LNCAP (cell line): Measurements from ENCODE around the gene MUC4.

Source experiments
- CTCF ChIP-seq: fragments of 450-650 bp; IDR thresholded peaks from 2 replicates; pipeline ENCODE4 v1.5.1; 2017; ENCODE audit warnings: mild to moderate bottlenecking

Gene MUC4

GRCh38 chr3:195715583-195716266 is 96.0 kb downstream of the MUC4 start:
- no peak for TF ChIP-seq CTCF

GRCh38 chr3:195715134-195715533 is 96.6 kb downstream of the MUC4 start:
- no peak for TF ChIP-seq CTCF

GRCh38 chr3:195714380-195715011 is 97.2 kb downstream of the MUC4 start:
- TF ChIP-seq CTCF, result no peak

GRCh38 chr3:195711813-195712534 is 99.8 kb downstream of the MUC4 start:
- no peak for TF ChIP-seq CTCF

- TF ChIP-seq CTCF, result no peak
Measured at GRCh38 chr3:195709676-195710085, 102.0 kb downstream of the MUC4 start.

- no peak for TF ChIP-seq CTCF
Measured at GRCh38 chr3:195708626-195709481, 102.9 kb downstream of the MUC4 start.

GRCh38 chr3:195708061-195708460 is 103.7 kb downstream of the MUC4 start:
- no peak for TF ChIP-seq CTCF
